IPS-18c (cell line): ENCODE measurements around the gene CA14.
"Not testable (repeated sequence)": the region's sequence is repeated elsewhere in the genome, so short reads cannot be mapped to it uniquely, and the experiment has no call there.

Experiments used
- H3K4me3 ChIP-seq: 2 replicates; pipeline ENCODE4 v1.7.0; 2013; ENCODE audit warnings: low read depth, mild to moderate bottlenecking, low read length, moderate library complexity; ENCODE audit not compliant: insufficient read depth
- H3K9me3 ChIP-seq: one replicate; pipeline ENCODE4 v1.6.1; 2013; ENCODE audit warnings: mild to moderate bottlenecking, low read length, moderate library complexity; ENCODE audit not compliant: control insufficient read depth, insufficient read depth

CA14 gene

DNA sequence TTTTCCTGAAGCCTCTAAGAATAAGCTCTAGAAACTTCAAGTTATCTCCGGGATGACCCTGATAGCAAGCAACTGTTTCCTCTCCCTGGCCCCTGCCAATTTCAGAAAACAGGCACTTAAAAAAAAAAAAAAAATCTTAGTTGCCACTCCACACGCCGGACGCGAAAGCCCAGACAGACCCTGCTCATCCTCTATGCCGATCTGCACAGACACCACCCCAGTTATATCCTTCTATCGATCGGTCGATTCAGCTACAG, 23.3 kb upstream of the CA14 start:
- H3K4me3 ChIP-seq: peak overlapping the region; percentile 81
- peaks cover 2% of the 10 kb centered on the region for H3K9me3 ChIP-seq

DNA sequence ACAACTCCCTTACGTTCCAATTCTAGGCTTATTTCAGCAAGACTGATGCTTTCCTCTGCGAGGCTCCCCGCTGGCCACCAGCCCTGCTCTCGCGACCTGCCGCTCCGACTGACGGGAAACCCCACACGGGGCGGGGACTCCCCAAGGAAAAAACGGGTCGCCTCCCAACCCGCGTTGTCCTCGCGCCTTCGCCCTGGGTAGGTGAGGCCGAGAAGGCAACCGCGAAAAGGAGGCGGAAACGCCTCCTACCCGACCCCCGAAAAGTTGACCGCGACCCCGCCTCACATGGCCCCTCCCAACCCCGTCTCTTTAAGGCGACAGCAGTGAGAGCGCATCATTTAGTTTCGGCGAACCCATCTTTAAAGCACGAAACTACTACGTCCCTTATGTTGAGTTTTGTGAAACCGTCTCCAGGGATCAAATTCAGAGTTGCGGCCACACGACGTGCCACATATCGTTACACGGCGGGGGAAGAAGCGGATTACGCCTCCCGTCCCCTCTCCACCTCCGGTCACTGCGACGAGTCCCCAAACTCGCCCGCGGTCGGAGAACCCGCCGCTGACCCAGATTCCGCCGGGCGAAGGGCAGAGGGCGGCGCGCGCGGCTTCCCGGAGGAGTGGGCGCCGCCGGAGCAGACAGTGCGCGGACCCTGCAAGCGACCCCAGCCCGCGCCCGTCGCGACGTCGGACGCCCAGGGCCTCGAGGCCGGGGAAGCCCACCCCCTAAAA, 22.8 kb upstream of the CA14 start:
- H3K9me3 ChIP-seq: peaks cover 2% of the 10 kb centered on the region
- H3K4me3 ChIP-seq: peak overlapping the region; percentile 81

DNA sequence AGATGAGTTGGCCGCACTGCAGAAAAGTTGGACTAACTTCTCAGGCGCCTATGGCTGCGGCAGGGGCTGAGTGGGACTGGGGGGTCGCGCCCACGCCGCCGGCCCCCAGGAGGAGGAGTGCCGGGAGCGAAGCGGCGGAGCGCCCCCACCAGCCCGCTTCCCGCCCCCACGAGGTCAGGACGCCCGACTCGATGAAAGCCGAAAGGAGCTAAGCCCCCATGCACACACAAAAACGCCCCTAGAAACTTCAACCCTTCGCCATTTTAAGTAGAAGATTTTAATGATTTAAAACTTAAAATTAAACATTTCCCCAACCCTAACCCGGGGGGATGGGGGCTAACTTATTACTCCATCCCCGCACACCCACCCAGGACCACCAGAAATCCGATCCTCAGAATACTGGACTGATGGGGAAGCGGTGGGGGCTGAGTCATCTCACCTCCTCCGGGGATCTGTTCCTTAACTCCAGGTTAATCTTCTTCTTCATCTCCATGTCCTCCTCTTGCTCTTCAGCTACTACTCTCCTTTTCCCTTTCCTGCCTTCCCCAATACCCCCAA, 22.2 kb upstream of the CA14 start:
- peak overlapping the region; percentile 81 for H3K4me3 ChIP-seq
- peaks cover 2% of the 10 kb centered on the region for H3K9me3 ChIP-seq

DNA sequence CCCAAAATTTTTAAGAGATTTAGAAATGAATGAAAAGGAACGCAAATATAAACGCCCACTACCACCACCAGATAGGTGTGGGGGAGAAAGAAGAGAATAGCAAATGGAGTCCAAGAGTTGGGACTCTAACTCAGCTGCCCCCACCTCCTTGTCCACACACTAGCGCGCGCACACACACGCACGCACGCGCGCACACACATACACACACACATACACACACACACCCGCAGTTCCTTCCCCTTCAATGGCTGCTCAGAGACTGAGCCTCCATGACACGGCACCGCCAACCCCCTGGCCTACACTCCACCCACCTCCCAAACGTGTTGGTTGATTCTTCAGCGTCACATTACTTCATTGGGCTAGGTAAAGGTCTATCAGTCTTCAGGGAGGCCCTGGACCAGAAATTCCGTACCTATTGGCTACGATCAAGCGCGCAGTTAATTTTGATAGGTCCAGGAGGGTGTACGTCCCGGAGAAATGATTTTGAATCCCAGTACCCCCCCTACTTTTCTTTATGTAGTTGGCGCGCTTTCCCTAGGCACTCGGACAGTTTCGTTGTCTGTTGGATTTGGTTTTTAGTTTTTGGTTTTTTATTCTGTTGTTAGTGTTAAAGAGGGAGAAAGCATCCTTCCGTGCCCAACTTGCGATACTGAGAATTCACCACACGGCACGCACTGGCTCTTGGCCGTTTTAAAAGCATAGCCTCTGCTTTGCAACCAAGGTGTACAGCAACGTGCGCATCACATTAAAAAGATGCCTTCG, 21.5 kb upstream of the CA14 start, which contains the start of gene ANP32E:
Gene ANP32E (minus strand): TSS at position 261 of the 762 bp plus-strand sequence. CDS start 326 bp downstream, outside the sequence.
- H3K4me3 ChIP-seq: peak within 1 kb of the TSS; percentile 81
- no peaks in the 10 kb centered on the region for H3K9me3 ChIP-seq

DNA sequence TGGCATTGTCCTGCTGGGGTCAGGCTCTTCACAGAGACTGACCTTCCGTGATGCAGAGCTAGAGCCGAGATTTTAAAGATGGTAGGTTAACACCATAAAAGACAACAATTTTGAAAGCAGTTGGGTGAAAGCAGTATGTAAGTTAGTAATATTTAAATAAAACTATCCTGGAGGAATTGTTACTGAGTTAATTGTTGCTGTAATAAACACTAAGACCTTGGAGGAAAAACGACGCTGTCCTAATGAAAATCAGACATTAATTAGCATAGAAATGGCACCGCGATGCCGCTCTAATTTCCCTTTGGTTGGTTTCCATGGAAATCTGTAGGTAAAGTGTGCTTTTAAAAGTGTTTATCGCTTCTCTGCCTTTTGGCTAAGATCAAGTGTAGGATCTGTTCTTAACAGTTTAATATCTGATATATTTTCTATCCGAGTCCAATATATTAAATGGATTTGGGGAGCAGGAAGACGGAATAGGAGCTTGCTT, 20.9 kb upstream of the CA14 start:
- Histone ChIP-seq H3K4me3 (peak overlapping the region; percentile 49), H3K9me3 (no peaks in the 10 kb centered on the region)

DNA sequence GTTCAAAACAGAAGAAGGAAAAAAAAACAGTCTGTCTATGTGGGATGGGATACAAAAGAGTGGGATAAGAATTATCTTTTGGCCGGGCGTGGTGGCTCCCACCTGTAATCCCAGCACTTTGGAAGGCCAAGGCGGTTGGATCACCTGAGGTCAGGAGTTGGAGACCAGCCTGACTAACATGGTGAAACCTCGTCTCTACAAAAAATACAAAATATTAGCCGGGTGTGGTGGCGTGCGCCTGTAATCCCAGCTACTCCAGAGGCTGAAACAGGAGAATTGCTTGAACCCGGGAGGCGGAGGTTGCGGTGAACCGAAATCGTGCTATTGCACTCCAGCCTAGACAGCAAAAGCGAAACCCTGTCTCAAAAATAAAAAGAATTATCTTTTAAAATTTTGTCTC, 20.4 kb upstream of the CA14 start:
- not testable (repeated sequence) for H3K4me3 ChIP-seq, H3K9me3 ChIP-seq

DNA sequence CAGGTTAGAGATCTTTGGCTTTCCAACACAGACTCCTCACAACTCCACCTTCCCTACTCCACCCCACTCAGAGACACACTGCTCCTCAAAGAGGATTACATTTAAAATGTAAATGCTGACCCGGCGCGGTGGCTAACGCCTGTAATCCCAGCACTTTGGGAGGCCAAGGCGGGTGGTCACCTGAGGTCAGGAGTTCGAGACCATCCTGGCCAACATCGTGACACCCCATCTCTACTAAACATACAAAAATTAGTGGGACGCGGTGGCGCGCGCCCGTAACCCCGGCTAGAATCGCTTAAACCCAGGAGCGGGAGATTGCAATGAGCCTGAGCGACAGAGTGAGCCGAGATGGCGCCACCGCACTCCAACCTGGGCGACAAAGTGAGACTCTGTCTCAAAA, 19.8 kb upstream of the CA14 start:
- no peaks in the 10 kb centered on the region for H3K9me3 ChIP-seq

DNA sequence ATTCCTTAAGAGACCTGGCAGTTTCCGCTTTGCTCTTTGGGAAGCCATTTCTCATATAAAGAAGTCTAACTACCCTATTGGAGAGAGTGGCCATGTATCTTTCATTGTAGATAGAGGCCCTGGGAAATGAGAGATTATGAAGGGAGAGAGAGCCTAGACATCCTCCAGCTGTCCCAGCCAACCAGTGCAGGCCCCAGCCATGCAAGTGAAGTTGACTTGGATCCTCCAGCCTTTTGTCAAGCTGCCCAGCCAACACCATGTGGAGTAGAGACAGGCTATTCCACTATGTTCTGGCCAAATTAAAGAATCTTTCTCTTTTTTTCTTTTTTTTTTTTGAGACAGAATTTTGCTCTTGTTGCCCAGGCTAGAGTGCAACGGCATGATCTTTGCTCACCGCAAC, 14.6 kb upstream of the CA14 start:
- H3K9me3 ChIP-seq: no peaks in the 10 kb centered on the region
- H3K4me3 ChIP-seq: no peak overlapping the region

More for the DNA sequence above, 19.8 kb upstream of the CA14 start:
- H3K4me3 ChIP-seq: no peak overlapping the region

DNA sequence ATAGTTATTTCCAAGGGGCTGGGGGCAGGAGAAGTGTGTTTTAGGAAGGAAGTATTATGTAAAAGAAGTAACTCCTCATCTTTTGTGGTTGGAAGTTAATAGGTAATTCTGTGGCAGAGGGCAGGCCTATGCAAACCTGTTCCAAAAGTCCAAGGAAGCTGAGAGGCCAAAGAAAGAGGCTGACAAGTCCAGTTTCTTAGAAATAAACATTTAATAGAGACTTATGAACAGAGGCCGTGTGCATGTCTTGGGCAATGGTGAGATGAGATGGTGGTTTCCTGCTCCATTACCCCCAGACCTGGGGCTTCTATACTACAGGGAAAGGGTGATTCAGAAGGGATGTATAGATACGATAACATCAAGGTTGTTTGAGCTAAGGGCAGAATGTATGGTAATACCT, 7.6 kb upstream of the CA14 start:
- no peak overlapping the region for H3K4me3 ChIP-seq
- no peaks in the 10 kb centered on the region for H3K9me3 ChIP-seq

DNA sequence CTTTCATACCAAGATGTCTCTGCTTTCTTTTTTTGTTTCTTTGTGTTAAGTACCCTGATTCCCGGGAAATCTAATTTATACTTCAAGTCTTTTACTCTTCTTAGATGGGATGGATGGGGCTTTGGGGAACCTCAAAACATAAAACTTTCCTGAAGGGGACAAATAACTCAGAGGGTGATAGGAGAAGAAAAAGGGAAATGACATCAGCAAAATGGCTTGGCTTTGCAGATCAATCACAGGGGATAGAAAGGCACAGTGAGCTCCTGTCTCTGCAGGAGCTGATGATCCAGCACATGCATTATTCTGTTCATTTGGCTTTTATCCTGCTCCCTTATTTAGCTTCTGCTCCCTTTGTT, 1.4 kb upstream of the CA14 start:
- Histone ChIP-seq H3K9me3 (no peaks in the 10 kb centered on the region), H3K4me3 (peak overlapping the region; percentile 64; the same call in 1 of the 2 replicates)

DNA sequence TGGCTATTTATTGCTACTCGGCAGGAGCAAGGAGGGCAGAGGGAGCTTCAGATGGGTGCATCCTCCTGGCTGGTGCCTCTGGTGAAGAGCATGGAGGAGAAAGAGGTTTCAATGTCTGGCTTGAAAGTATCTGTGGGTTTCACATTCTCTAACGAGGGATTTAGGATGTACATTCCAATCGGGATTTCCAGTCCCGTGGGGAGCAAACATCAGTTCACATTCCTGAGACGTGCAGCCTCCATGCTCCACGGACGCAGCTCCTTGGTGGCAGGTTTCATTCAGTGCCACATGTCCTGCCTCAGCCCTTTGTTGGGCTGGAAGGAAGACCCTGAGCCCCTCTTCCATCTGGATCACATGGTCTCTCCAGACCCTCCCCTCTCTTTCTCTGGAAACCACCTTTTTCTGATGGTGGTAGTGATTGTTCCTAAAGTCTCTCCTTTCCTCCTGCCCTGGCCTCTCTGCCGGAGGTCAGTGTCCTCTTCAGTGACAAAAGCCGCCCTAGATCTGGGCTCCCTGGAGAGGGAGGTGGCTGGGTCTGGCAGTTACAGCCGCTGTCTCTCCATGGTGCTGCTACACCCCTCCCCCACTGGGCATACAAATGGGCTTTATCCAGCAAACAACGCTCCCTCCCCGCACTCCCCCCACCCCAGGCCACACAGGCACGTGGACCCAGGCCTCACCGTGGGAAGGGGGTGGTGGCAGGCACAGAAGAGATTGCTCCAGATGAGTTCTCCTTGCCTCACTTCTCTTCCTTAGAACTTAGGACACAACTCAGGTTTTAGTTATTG, 826 bp upstream of the CA14 start:
- Histone ChIP-seq H3K9me3 (no peaks in the 10 kb centered on the region), H3K4me3 (peak overlapping the region; percentile 64)

DNA sequence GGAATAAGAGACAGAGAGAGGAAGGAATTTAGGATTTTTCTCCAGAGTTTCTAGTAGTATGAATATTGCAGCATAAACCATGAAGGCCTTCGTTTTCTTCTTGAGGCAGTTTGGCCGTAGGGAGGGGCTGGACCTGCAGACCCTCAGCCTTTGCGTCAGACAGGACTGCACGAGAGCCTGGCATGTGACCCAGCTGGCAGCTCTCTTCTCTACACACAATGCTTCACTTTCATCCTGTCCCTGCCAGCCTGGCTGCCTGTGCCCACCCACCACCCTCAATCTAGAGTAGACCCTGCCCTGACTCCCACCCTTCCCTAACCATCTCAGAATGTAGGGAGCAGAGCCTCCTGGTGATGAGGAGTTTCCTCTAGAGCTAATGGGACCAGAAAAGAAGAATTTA, 1.6 kb downstream of the CA14 start:
- H3K9me3 ChIP-seq: no peaks in the 10 kb centered on the region
- H3K4me3 ChIP-seq: peak overlapping the region; percentile 64

DNA sequence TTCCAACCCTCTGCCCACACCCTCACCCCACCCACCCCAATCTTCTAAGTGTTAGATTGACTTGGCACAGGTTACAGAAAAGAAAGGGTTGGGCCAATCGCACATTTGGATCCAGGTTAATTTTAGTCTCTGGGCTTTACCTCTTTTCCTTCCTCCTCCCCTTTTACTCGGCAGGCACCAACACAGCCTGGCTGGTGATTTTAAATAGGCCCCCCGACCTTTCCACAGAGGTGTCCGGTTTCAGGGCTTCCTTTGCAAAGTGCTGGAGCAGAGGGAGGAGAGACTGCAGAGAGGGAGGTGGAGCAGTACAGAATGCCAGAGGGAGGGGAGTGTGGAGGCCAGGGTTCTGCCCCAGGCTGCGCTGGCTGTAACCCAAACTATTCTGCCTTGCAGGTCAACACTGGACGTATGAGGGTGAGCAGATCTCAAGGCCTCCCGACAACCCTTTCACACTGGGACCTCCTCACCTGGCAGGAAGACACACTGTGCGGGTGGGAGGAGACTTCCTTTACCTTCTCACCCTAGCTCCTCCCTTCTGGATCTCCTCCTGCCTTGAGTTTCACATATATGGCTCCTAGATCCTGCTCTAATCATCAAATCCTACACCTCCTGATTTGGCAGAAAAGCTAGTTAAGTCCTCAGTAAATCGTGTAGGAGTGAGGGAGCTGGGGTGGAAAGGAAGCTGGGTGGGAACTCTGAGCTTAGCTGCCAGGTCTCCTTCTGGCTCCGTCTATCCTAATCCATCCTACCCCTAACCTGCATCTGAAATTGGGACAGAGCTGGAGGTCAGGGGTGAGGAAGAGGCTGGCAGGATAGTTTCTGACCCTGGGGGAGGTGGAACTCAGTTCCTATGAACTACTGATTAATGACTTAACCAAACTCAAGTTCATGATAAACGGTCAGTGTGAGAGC, 2.4 kb downstream of the CA14 start:
- Histone ChIP-seq H3K4me3 (peak overlapping the region; percentile 64), H3K9me3 (no peaks in the 10 kb centered on the region)

DNA sequence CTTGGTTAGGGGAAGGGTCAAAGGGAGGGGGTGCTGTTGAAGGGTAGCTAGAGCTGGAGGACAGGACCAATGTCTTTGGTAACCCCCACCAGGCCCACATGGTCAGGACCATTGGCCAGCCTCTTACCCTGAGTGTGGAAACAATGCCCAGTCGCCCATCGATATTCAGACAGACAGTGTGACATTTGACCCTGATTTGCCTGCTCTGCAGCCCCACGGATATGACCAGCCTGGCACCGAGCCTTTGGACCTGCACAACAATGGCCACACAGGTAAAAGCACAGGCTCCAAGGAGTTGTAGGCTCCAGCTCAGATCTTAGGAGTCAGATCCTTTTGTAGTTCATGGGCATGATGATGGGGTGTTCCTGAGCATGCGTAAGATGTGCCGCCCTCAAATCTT, 3.8 kb downstream of the CA14 start:
- Histone ChIP-seq H3K9me3 (no peaks in the 10 kb centered on the region), H3K4me3 (no peak overlapping the region)

DNA sequence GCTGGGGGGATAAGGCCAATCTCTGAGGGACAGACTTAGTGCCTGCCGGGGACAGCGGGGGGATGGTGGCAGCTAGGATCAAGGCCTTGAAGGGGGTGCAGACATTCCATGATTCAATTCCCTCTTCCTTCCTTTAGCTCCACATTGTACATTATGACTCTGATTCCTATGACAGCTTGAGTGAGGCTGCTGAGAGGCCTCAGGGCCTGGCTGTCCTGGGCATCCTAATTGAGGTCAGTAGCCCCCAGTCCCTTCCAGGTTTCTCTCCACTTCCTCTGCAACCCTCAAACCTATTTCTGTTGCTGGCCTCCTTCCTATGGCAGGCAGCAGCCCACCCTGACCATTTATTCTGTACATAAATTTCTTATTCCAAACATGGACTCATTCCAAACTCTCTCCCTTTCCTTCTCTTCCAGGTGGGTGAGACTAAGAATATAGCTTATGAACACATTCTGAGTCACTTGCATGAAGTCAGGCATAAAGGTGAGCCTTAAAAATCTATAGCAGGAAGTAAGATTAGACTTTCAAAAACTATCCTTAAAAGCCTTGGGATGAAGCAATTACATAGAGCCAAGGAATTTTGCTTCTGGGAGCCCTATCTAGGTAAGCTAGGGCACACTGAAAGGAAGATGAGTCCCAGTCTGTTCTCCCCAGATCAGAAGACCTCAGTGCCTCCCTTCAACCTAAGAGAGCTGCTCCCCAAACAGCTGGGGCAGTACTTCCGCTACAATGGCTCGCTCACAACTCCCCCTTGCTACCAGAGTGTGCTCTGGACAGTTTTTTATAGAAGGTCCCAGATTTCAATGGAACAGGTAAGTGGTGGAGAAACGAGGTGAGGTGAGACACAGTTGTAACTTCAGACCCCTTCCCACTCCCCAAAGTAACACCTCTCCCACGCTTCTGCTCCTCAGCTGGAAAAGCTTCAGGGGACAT, 5.1 kb downstream of the CA14 start:
- H3K9me3 ChIP-seq: no peaks in the 10 kb centered on the region
- H3K4me3 ChIP-seq: no peak overlapping the region

DNA sequence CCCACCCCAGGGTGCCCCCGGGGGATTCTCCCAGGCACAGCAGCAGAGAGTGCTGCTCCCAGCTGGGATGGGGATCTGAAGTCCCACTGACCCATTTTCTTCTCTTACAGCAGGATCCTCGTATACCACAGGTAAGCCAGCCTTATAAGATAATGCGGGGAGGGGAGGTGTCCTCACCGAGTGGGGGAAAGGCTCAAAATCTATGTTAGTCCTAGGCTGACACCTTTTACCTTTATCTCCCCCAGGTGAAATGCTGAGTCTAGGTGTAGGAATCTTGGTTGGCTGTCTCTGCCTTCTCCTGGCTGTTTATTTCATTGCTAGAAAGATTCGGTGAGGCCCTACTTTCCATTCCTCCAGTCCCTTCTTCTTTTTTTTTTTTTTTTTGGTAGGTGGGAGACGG, 6.0 kb downstream of the CA14 start:
- Histone ChIP-seq H3K9me3 (no peaks in the 10 kb centered on the region), H3K4me3 (no peak overlapping the region)
